ENCODE data around the gene SH3BP1. TPM values are rescaled to one million over a fixed set of nuclear protein-coding genes. Genes with fewer than 3 reads are reported as not detected.
A peak's percentile ranks its signal among the peaks of the same experiment; 100 is the strongest.

Gene SH3BP1
- total RNA-seq, 1 experiment from 2014 or later: 60.5 TPM

- BruUV-seq (replicated peaks): no TSS peak
- no peak overlapping the region for H3K27ac ChIP-seq
These were observed 40.2 kb downstream of the SH3BP1 start for GRCh38 chr22:37679670-37680069.

GRCh38 chr22:37680191-37680851, 40.9 kb downstream of the SH3BP1 start:
- Histone ChIP-seq H3K4me1 (replicated peaks; ENCODE audit: insufficient read depth) (peaks cover 45% of the 10 kb centered on the region), H3K4me2 (no peak overlapping the region), H3K79me2 (ENCODE audit: low read depth) (no peaks in the 10 kb centered on the region), H2AFZ (no peak overlapping the region), H3K27me3 (ENCODE audit: insufficient read depth, low read depth) (no peaks in the 10 kb centered on the region), H4K20me1 (ENCODE audit: insufficient read depth) (no peaks in the 10 kb centered on the region), H3K36me3 (ENCODE audit: low read depth) (no peaks in the 10 kb centered on the region), H3K9me2 (ENCODE audit: insufficient read depth) (no peaks in the 10 kb centered on the region), H3K27ac (no peak overlapping the region), H3F3A (ENCODE audit: insufficient read depth, low read depth) (peaks cover 46% of the 10 kb centered on the region), H3K4me3 (no peak overlapping the region), H3K9me3 (ENCODE audit: insufficient read depth, low read depth) (no peaks in the 10 kb centered on the region)
- ChIA-PET CTCF (interaction anchor here (0.6 to 1.6 kb wide), 2 partner anchors 22 to 37 kb away, joined by 3 to 32 read pairs; partner anchors contain the start of gene PDXP), POLR2A (ENCODE audit: unreplicated experiment) (interaction anchor here (0.6 kb wide), 1 partner anchor 81 kb away, joined by 3 read pairs; no protein-coding TSS in a partner anchor)
- intact Hi-C loops (cut with micrococcal nuclease; ENCODE audit: unreplicated experiment): loop anchor here (2.0 kb wide), 2 partner anchors 16 to 22 kb away; partner anchors contain the start of genes PDXP and TRIOBP
- TF ChIP-seq CTCF (conservative IDR thresholded peaks at IDR 0.05) (no peak), EZH2 (IDR thresholded peaks at IDR 0.05; ENCODE audit: low read depth) (no peak)
- no TSS peak for BruUV-seq (replicated peaks)
- no peak for DNase-seq

More at GRCh38 chr22:37679670-37680069, 40.2 kb downstream of the SH3BP1 start:
- H3K36me3 ChIP-seq (ENCODE audit: low read depth): no peaks in the 10 kb centered on the region
- H3K27me3 ChIP-seq (ENCODE audit: insufficient read depth, low read depth): no peaks in the 10 kb centered on the region
- TF ChIP-seq CTCF (conservative IDR thresholded peaks at IDR 0.05) (no peak), EZH2 (IDR thresholded peaks at IDR 0.05; ENCODE audit: low read depth) (no peak)
- H4K20me1 ChIP-seq (ENCODE audit: insufficient read depth): no peaks in the 10 kb centered on the region
- no peak overlapping the region for H3K4me3 ChIP-seq
- H2AFZ ChIP-seq: no peak overlapping the region
- H3K79me2 ChIP-seq (ENCODE audit: low read depth): no peaks in the 10 kb centered on the region
- H3K4me2 ChIP-seq: no peak overlapping the region
- DNase-seq: no peak
- peaks cover 46% of the 10 kb centered on the region for H3F3A ChIP-seq (ENCODE audit: insufficient read depth, low read depth)
- POLR2A ChIA-PET (ENCODE audit: unreplicated experiment): no interaction called here
- peaks cover 45% of the 10 kb centered on the region for H3K4me1 ChIP-seq (replicated peaks; ENCODE audit: insufficient read depth)
- H3K9me2 ChIP-seq (ENCODE audit: insufficient read depth): no peaks in the 10 kb centered on the region
- intact Hi-C loops (cut with micrococcal nuclease; ENCODE audit: unreplicated experiment): loop anchor here (2.0 to 10.0 kb wide), 3 partner anchors 17 to 135 kb away; partner anchors contain the start of genes PDXP and TRIOBP
- no peaks in the 10 kb centered on the region for H3K9me3 ChIP-seq (ENCODE audit: insufficient read depth, low read depth)
- CTCF ChIA-PET: no interaction called here

GRCh38 chr22:37681001-37681424, 41.5 kb downstream of the SH3BP1 start:
- CTCF ChIA-PET: interaction anchor here (0.6 to 1.6 kb wide), 5 partner anchors 37 to 126 kb away, joined by 3 to 32 read pairs (median 5); partner anchors contain the start of gene GCAT
- Histone ChIP-seq H3K27ac (no peak overlapping the region), H3K4me2 (0 out of 2 replicates have a peak overlapping the region, but pooled peaks have one; percentile 2)

More at GRCh38 chr22:37681001-37681424, 41.5 kb downstream of the SH3BP1 start:
- Histone ChIP-seq H3K9me3 (ENCODE audit: insufficient read depth, low read depth) (no peaks in the 10 kb centered on the region), H3F3A (ENCODE audit: insufficient read depth, low read depth) (peaks cover 44% of the 10 kb centered on the region), H2AFZ (no peak overlapping the region), H3K4me1 (replicated peaks; ENCODE audit: insufficient read depth) (peaks cover 45% of the 10 kb centered on the region), H3K27me3 (ENCODE audit: insufficient read depth, low read depth) (no peaks in the 10 kb centered on the region), H3K79me2 (ENCODE audit: low read depth) (no peaks in the 10 kb centered on the region), H3K9me2 (ENCODE audit: insufficient read depth) (no peaks in the 10 kb centered on the region), H3K4me3 (no peak overlapping the region), H4K20me1 (ENCODE audit: insufficient read depth) (no peaks in the 10 kb centered on the region), H3K36me3 (ENCODE audit: low read depth) (no peaks in the 10 kb centered on the region)
- DNase-seq: no peak
- BruUV-seq (replicated peaks): no TSS peak
- no peak for TF ChIP-seq CTCF (conservative IDR thresholded peaks at IDR 0.05)
- no peak for TF ChIP-seq EZH2 (IDR thresholded peaks at IDR 0.05; ENCODE audit: low read depth)
- intact Hi-C loops (cut with micrococcal nuclease; ENCODE audit: unreplicated experiment): loop anchor here (1.0 to 2.0 kb wide), 3 partner anchors 16 to 38 kb away; partner anchors contain the start of genes PDXP and TRIOBP
- POLR2A ChIA-PET (ENCODE audit: unreplicated experiment): interaction anchor here (0.5 to 0.7 kb wide), 3 partner anchors 19 to 39 kb away, joined by 3 to 4 read pairs (median 3); no protein-coding TSS in a partner anchor

All from PC-9 (cell line).